ENCODE measurements around the gene EPHB2.

The EPHB2 gene

GRCh38 chr1:22782406-22782805 is 71.8 kb downstream of the EPHB2 start:
- ATAC-seq = no peak

GRCh38 chr1:22784317-22784716 is 73.7 kb downstream of the EPHB2 start:
- ATAC-seq = no peak

- ATAC-seq = no peak
These were observed 74.1 kb downstream of the EPHB2 start for GRCh38 chr1:22784737-22785136.

GRCh38 chr1:22786101-22786500 is 75.5 kb downstream of the EPHB2 start:
- ATAC-seq = no peak

GRCh38 chr1:22786719-22787489 is 76.3 kb downstream of the EPHB2 start:
- no peak for ATAC-seq

- ATAC-seq = no peak
These were observed 77.0 kb downstream of the EPHB2 start for GRCh38 chr1:22787636-22788035.

DNA sequence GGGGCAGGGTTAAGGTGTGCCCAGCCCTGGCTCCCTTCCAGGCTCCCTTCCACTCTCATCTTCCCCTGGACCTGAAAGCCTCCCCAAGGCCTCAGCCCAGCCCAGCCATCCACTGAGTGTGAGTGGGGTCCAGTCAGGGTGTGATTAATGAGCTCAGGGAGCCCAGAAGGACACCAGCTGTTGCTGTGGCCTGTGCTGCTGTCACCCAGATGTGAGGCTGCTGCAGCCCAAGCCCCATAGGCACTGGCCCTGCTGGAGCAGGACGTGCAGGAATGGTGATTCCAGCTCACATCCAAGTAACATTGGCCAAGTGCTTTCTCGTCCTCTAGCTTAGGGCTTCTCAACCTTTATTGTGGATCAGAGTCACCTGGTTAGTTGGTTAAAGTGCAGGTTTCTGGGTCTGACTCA is 77.6 kb downstream of the EPHB2 start:
- ATAC-seq = no peak

- no peak for ATAC-seq
These were observed 78.8 kb downstream of the EPHB2 start for GRCh38 chr1:22789356-22789994.

GRCh38 chr1:22790232-22791008 is 79.8 kb downstream of the EPHB2 start:
- ATAC-seq = no peak

DNA sequence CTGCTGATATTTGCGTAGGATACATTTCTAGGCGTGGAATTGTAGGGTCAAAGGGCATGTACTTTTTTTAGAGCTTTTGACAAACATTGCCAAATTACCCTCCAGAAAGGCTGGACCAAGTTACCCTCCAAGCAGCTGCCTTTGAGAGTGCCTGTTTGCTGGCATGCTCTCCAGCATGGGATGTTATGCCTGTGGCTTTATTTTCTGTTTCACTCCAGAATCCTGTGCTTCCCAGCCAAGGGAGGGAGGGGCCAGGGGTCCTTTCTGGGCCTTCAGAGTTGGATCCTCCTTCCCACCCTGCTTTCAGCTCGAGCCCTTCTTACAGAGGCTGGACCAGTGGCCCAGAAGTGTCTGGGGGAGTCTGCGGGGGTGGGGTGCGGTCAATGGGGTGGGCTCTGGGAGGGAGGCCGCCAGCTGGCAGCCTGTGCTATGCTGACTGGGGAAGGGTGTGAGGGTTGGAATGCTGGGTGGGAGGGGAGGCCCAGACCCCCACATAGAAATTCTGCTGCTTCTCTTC is 81.2 kb downstream of the EPHB2 start:
- no peak for ATAC-seq

- ATAC-seq = no peak
These were observed 81.9 kb downstream of the EPHB2 start for GRCh38 chr1:22792396-22793160.

- ATAC-seq = no peak
These were observed 83.0 kb downstream of the EPHB2 start for GRCh38 chr1:22793647-22794046.

DNA sequence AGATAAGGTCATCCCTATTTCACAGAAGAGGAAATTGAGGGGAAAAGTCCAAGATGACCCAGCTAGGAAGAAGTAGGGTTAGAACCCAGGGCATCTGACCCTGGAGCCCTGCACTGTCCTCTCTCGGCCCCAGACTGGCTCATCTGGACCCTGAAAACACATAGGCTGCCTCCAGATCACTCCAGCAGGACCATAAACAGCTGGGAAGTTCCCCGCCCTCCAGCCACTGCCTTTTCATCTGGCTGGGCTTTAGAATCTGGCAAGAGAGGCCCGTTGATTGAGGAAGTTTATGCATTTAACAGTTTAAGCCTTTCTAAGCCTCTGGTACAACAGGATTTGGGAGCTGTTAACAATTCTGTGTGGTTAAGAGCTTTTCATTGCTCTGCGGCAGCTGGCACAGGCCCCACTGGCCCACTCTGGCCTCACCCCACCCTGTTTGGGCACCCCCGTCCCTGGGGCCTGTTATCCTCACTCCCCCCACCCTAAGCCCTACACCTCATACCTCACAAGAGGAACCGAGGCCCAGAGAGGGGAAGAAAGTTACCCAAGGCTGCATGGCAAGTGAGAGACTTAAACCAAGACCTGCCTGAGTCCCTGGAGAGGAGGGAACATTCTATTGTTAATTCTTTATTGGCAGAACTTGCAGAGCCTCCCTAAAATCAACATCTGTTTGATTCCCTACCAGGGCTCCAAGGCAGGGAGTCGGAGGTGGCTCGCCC is 84.2 kb downstream of the EPHB2 start:
- no peak for ATAC-seq

DNA sequence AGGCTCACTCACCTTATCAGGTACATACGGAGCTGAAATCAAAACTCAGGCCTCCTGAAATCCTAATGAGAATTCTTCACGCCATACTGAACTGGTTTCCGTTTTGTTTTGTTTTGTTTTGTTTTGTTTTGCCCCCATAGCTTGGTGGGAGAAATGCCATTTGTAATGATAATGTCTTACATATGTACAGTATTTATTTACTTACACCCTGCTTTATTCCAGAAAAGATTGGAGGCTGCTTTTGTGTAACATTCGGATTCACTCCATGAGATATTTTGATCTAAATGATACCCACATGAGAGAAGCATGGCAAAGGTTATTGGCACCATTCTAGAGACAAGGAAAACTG is 84.7 kb downstream of the EPHB2 start:
- ATAC-seq = no peak

GRCh38 chr1:22796642-22797041 is 86.0 kb downstream of the EPHB2 start:
- no peak for ATAC-seq

DNA sequence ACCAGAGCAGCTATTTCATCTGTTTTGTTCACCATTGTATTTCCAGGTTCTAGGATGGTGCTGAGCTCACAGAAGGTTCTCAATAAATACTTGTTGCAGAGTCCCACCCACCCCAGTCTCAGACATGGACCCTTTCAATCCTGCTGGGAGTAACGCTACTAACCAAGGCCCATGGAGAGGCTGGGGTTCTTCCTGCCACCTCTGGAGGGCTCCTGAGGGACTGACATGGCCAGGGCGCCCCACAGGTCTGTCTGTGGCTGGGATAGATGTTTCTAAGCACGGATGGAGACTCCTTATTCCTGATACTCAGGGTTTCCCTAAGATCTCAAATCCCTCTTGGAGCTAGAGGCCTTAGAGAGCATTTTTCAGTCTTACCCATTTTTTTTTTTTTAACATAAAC is 87.4 kb downstream of the EPHB2 start:
- no peak for ATAC-seq

DNA sequence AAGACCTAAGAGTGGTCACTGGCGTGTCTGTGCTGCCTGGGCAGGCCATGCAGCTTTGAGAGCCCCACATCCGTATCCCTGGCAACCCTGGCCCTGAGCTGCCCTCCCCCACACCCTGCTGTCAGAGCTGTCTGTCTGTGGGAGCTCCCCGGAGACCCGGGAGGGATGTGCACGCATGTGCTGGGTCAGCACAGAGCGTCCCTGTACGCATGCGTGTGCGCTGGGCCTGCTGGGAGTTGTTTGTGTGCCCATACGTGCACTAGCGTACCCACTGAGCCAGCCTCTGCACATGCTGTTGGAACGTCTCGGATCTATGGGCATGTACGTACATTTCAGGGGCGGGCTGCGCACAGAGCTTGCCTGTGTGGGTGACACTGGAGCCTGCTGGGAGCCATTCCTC is 89.3 kb downstream of the EPHB2 start:
- ATAC-seq = no peak

DNA sequence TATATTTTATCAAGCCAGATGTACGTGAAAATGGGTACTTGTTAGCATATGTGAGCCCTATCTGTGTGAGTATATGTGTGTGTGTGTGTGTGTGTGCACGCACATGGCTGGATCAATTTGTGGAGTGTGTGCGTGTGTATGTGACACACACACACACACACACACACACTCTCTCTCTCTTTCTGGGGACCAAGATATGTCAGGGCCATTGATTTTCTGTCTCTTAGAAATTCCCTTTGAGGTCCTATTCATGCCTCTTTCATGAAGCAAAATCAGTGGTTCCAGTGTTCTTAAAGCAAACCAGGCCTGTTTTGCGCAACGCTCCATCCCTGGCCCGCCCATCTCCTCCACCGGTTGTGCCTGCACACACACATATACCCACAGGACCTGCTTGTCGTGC is 90.0 kb downstream of the EPHB2 start:
- no peak for ATAC-seq

DNA sequence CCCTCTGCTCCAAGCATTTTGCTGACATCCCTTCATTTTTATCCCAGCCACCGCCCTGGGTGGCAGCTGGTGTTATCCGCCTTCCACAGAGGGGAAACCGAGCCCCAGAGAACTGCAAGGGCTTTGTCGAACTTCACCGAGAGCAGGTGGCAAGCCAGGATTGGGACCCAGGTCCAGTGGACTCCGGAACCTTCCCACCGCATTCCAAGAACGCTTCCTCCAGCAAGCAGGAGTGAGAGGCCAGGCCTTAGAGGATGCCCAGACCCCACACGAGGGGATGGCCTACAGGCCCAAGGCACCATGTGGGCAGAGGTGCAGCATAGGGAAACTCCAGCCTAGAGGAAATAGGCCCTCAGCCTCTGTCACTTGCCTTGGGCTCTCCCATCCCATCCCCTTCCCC is 90.7 kb downstream of the EPHB2 start:
- no peak for ATAC-seq

DNA sequence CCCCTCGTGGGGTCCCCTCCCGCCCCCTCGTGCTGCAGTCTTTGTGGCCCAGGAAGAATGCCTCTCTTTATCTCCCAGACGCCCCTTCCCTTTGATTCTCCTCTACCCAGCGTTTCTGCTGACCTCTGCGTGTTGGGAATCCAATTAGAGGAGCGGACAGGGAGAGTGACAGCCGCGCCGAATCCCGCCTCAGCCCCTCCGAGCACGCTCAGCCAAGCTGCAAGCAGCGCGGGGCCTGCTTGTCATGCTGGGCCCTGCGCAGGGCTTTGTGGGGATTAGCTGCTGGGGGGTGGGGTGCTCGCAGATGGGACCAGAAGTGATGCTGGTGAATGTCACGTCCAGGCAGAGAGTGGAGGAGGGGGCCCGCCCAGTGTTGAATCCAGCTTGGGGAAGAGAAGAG is 91.1 kb downstream of the EPHB2 start:
- no peak for ATAC-seq

DNA sequence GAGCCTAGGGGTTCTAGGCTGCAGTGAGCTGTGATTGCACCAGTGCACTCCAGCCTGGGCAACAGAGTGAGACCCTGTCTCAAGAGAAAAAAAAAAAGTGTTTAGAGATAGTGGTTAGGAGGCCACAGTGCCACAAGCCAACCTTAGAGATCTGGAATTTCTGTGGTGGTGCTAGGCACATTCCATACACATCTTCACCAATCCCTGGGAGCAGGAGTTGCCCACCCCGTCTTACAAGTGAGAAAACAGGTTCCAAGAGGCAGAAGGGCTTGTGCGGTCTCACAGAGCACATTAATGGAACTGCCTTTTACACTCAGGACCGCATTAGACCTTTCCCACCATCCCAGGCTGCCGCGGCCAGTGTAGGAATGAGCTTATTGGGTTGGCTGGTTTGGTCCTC is 93.2 kb downstream of the EPHB2 start:
- no peak for ATAC-seq

DNA sequence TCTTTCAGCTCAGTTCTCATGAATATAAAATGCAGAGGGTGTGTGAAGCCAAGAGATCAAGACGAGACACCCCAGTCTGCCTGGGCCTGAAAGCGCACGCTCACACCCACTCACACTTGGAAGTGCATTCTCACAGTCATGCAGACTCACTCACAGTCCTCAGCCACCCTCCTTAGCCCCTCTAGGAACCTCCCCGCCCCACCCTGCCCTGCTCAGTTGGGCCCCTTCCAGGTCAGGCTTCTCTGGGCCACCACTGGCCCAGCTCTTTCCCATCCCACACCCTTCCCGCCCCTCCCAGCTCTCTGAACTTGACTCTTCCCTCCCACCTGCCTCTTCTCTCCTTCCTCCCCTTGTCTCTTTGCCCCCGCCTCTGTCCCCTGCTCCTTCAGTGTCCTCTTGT is 93.8 kb downstream of the EPHB2 start:
- ATAC-seq = no peak
